ENCODE results near the gene AATK.
A peak's percentile ranks its signal among the peaks of the same experiment; 100 is the strongest.

The AATK gene

DNA sequence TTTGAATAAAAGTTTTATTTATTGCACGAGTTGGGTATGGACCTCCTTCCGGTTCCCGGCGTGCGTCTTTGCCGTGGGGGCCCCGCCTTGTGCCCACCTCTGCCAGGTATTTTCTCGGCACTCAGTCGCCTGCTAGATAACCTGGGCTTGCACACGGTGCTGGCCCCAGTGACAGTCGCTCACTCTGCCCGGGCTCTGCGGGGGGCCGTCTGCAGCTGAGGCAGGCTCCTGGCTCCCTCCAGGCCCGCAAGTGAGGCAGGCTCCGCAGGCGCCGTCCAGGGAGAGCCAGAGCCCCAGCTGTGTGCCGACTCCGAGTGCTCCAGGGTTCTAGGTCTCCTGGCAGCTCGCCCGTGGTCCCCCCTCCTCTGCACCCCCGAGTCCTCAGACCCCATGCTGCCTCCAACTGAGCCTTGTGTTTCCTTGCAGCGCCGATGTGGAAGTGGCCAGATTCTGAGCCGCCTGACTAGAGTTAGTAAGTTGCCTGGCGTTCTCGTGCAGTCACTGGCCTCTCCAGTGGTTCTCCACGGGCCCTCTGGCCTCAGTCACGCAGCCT lies 55.5 kb downstream of the AATK start:
- no peak overlapping the region for H3K4me3 ChIP-seq (ENCODE audit: low read depth, low read length)
- peaks cover 6% of the 10 kb centered on the region for H3K36me3 ChIP-seq (ENCODE audit: control insufficient read depth, insufficient read depth, low read length)
- no peaks in the 10 kb centered on the region for H3K27me3 ChIP-seq (ENCODE audit: control insufficient read depth, insufficient read depth, low read length)
- H3K9me3 ChIP-seq (ENCODE audit: control insufficient read depth, insufficient read depth, low read length), result no peaks in the 10 kb centered on the region
- no peak overlapping the region for H3K9ac ChIP-seq (ENCODE audit: low read depth, low read length)
- no peaks in the 10 kb centered on the region for H3K4me1 ChIP-seq (ENCODE audit: control insufficient read depth, insufficient read depth, low read length)

DNA sequence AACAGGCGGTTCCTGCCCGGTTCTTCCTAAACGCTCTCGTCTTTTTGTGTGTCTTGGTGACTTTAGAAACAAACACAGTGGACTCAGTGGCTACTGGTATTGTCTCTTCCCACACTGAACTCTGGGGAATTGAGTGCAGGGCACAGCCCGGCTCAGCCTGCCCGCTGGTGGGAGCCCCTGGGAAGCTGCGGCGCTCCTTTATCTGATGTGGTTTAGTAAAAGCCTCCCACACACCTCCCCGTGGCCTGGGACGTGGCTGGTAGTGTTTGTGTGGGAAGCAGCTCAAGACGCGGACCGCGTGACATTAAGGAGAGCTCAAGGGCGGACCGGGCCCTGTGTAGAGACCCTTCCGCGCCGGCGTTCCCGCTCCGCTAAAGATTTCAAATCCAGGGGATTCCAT lies 56.1 kb downstream of the AATK start:
- H3K4me1 ChIP-seq (ENCODE audit: control insufficient read depth, insufficient read depth, low read length), result no peaks in the 10 kb centered on the region
- H3K27me3 ChIP-seq (ENCODE audit: control insufficient read depth, insufficient read depth, low read length), result no peaks in the 10 kb centered on the region
- H3K4me3 ChIP-seq (ENCODE audit: low read depth, low read length), result no peak overlapping the region
- peaks cover 8% of the 10 kb centered on the region for H3K36me3 ChIP-seq (ENCODE audit: control insufficient read depth, insufficient read depth, low read length)
- no peaks in the 10 kb centered on the region for H3K9me3 ChIP-seq (ENCODE audit: control insufficient read depth, insufficient read depth, low read length)
- H3K9ac ChIP-seq (ENCODE audit: low read depth, low read length), result no peak overlapping the region

DNA sequence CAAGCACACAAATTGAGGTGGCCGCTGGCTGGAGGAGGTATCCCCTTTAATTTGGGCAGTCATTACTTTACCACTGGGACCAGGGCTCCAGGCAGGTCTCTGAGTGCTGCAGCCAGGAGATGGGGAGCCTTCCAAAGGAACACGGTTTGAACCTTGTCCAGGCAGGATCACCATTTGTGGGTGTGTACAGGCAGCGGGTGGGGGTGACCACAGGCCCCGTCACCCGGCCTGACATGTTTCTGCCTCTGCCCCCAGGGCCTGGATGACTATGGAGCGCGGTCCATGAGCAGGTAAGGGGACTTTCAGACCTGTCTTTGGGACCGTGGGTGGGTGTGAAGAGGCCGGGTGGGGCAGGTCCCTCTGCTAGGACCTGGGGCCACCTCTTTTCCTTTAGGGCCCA lies 57.8 kb downstream of the AATK start:
- Histone ChIP-seq H3K9me3 (ENCODE audit: control insufficient read depth, insufficient read depth, low read length) (no peaks in the 10 kb centered on the region), H3K27me3 (ENCODE audit: control insufficient read depth, insufficient read depth, low read length) (no peaks in the 10 kb centered on the region), H3K9ac (ENCODE audit: low read depth, low read length) (no peak overlapping the region), H3K4me3 (ENCODE audit: low read depth, low read length) (no peak overlapping the region), H3K36me3 (ENCODE audit: control insufficient read depth, insufficient read depth, low read length) (peaks cover 15% of the 10 kb centered on the region), H3K4me1 (ENCODE audit: control insufficient read depth, insufficient read depth, low read length) (no peaks in the 10 kb centered on the region)

DNA sequence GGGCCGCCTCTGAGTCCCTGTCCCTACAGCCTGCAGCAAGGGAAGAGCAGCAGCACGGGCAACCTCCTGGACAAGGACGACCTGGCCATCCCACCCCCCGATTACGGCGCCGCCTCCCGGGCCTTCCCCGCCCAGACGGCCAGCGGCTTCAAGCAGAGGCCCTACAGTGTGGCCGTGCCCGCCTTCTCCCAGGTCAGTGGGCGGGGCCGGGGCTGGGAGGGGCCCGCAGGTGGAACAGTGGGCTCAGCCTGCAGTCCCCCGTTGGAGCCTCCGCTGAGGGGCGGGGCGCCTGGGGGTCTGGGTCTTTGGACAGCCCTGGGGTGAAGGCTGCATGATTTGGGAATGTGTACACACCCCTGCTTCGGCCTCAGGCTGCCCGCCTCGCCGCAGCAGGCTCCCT lies 59.3 kb downstream of the AATK start:
- Histone ChIP-seq H3K4me3 (ENCODE audit: low read depth, low read length) (no peak overlapping the region), H3K4me1 (ENCODE audit: control insufficient read depth, insufficient read depth, low read length) (no peaks in the 10 kb centered on the region), H3K9me3 (ENCODE audit: control insufficient read depth, insufficient read depth, low read length) (no peaks in the 10 kb centered on the region), H3K27me3 (ENCODE audit: control insufficient read depth, insufficient read depth, low read length) (no peaks in the 10 kb centered on the region), H3K36me3 (ENCODE audit: control insufficient read depth, insufficient read depth, low read length) (peaks cover 15% of the 10 kb centered on the region), H3K9ac (ENCODE audit: low read depth, low read length) (no peak overlapping the region)

DNA sequence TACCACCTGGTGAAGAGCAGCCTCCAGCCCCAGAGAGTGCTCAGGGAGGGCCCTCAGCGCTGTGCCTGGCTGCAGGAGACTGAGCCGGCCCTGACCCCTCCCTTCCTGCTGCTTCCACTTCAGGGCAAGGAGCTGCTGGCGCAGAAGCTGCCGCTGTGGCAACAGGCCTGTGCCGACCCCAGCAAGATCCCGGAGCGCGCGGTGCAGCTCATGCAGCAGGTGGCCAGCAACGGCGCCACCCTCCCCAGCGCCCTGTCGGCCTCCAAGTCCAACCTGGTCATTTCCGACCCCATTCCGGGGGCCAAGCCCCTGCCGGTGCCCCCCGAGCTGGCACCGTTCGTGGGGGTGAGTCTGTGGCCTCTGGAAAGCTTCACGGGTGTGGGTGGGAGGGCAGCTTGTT lies 62.6 kb downstream of the AATK start:
- H3K9me3 ChIP-seq (ENCODE audit: control insufficient read depth, insufficient read depth, low read length), result no peaks in the 10 kb centered on the region
- no peaks in the 10 kb centered on the region for H3K4me1 ChIP-seq (ENCODE audit: control insufficient read depth, insufficient read depth, low read length)
- no peak overlapping the region for H3K4me3 ChIP-seq (ENCODE audit: low read depth, low read length)
- H3K9ac ChIP-seq (ENCODE audit: low read depth, low read length), result no peak overlapping the region
- H3K27me3 ChIP-seq (ENCODE audit: control insufficient read depth, insufficient read depth, low read length), result no peaks in the 10 kb centered on the region
- peaks cover 17% of the 10 kb centered on the region for H3K36me3 ChIP-seq (ENCODE audit: control insufficient read depth, insufficient read depth, low read length)

DNA sequence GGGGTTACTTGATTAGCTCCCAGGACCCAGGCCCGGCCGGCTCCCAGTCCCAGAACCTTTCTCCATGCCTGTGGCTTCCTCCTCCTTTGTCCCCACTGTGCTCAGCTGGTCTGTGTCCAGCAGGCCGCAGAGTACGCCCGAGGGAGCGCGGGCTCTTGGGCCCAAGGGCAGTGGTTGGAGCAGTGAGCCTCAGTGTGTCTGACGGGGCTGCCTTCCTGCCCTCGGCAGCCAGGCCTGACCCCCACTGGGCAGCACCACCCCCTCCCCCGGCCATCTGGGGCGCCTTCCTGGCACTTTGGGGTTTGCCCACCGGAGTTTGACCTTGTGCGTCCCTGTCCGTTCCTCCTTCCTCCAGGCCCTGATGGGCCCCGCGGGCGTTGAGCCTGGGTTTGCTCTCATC lies 63.2 kb downstream of the AATK start:
- no peak overlapping the region for H3K4me3 ChIP-seq (ENCODE audit: low read depth, low read length)
- peaks cover 16% of the 10 kb centered on the region for H3K36me3 ChIP-seq (ENCODE audit: control insufficient read depth, insufficient read depth, low read length)
- no peaks in the 10 kb centered on the region for H3K27me3 ChIP-seq (ENCODE audit: control insufficient read depth, insufficient read depth, low read length)
- H3K4me1 ChIP-seq (ENCODE audit: control insufficient read depth, insufficient read depth, low read length), result no peaks in the 10 kb centered on the region
- no peak overlapping the region for H3K9ac ChIP-seq (ENCODE audit: low read depth, low read length)
- H3K9me3 ChIP-seq (ENCODE audit: control insufficient read depth, insufficient read depth, low read length), result no peaks in the 10 kb centered on the region

DNA sequence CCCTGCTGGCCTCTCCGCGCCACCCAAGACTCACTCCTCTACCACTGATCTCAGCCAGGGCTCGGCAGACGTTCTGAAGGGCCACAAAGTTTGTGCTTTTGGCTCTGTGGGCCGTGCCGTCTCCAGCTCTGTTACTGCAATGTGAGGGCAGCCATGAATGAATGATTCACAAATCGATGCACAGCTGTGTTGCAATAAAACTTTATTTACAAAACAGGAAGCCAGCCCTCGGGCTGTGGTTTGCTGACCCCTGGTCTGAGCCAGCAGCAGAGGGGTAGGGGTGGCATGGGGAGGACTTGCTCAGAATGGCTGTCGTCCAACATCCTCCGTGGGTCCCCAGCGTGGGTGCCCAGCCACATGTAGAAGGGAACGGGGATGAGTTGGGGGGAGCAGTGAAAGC lies 63.7 kb downstream of the AATK start:
- no peaks in the 10 kb centered on the region for H3K9me3 ChIP-seq (ENCODE audit: control insufficient read depth, insufficient read depth, low read length)
- no peaks in the 10 kb centered on the region for H3K4me1 ChIP-seq (ENCODE audit: control insufficient read depth, insufficient read depth, low read length)
- H3K36me3 ChIP-seq (ENCODE audit: control insufficient read depth, insufficient read depth, low read length), result peaks cover 13% of the 10 kb centered on the region
- no peak overlapping the region for H3K9ac ChIP-seq (ENCODE audit: low read depth, low read length)
- H3K4me3 ChIP-seq (ENCODE audit: low read depth, low read length), result no peak overlapping the region
- H3K27me3 ChIP-seq (ENCODE audit: control insufficient read depth, insufficient read depth, low read length), result no peaks in the 10 kb centered on the region

DNA sequence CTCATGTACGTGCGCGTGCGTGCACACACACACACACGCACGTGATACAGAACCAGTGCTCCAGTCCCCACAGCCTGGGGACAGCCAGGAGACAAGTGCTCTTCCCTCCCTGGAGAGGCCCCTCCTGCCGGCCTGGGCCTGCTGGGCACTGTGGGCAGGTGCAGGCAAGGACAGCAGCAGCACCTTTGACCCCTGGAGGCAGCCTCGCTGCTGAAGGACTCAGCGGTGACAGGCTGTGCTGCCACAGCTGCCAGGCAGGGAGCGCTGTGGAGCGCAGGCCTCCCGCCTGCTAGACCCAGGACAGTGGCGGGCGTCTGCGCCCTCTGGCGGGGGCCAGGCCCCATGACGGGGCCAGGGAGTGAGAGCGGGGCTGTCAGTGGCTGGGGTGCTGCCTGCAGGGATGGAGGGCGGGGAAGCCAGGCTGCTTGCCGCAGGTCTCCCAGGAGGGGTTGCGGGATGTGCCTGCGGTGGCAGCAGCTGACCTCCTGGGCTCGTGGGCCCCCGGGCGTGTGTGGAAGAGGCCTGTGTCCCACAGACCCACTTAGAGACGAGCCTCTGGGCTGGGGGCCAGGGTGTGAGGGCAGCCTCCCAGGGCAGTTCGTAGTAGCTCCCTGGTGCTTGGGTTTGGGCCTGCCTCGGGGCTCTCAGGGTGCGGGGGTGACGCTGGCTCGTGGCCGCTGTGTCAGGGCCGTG lies 64.3 kb downstream of the AATK start:
- Histone ChIP-seq H3K9ac (ENCODE audit: low read depth, low read length) (no peak overlapping the region), H3K36me3 (ENCODE audit: control insufficient read depth, insufficient read depth, low read length) (peaks cover 13% of the 10 kb centered on the region)

DNA sequence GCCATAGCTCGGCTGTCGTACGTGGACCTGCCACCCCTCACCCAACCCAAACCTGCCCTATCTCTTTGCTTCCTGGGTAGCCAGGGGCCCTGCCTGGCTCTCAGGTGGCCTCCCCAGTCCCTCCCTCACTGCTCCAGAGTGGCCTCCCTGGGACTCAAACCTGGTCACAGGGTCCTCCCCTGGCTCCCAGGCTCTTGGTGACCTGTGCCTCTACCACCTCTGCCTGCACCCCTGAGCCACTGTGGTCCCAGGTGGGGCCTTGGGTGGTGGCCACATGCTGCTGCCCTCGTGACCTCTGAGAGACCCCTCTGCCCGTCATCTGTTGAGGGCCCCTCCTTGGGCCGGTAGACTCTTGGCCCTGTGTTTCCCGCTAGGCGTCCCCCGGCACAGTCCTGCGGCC lies 65.4 kb downstream of the AATK start:
- Histone ChIP-seq H3K9ac (ENCODE audit: low read depth, low read length) (no peak overlapping the region), H3K27me3 (ENCODE audit: control insufficient read depth, insufficient read depth, low read length) (no peaks in the 10 kb centered on the region), H3K9me3 (ENCODE audit: control insufficient read depth, insufficient read depth, low read length) (no peaks in the 10 kb centered on the region), H3K4me1 (ENCODE audit: control insufficient read depth, insufficient read depth, low read length) (no peaks in the 10 kb centered on the region), H3K4me3 (ENCODE audit: low read depth, low read length) (no peak overlapping the region), H3K36me3 (ENCODE audit: control insufficient read depth, insufficient read depth, low read length) (peaks cover 10% of the 10 kb centered on the region)

More for the DNA sequence above, 64.3 kb downstream of the AATK start:
- H3K4me3 ChIP-seq (ENCODE audit: low read depth, low read length), result no peak overlapping the region
- no peaks in the 10 kb centered on the region for H3K9me3 ChIP-seq (ENCODE audit: control insufficient read depth, insufficient read depth, low read length)
- H3K4me1 ChIP-seq (ENCODE audit: control insufficient read depth, insufficient read depth, low read length), result no peaks in the 10 kb centered on the region
- H3K27me3 ChIP-seq (ENCODE audit: control insufficient read depth, insufficient read depth, low read length), result no peaks in the 10 kb centered on the region

DNA sequence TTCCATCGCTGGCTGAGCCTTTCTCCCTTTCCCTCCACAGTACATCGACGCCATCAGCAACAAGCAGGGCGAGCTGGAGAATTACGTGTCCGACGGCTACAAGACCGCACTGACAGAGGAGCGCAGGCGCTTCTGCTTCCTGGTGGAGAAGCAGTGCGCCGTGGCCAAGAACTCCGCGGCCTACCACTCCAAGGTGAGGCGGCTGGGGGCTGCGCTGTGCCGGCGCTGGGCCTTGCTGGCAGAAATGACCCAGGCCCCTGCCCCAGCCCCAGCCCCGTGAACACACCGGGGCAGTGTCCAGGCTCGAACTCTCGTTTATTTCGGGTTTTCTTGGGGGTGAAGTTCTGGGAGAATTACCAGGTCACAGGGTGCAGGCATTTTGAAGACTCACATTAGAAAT lies 66.1 kb downstream of the AATK start:
- Histone ChIP-seq H3K36me3 (ENCODE audit: control insufficient read depth, insufficient read depth, low read length) (peaks cover 8% of the 10 kb centered on the region), H3K9me3 (ENCODE audit: control insufficient read depth, insufficient read depth, low read length) (no peaks in the 10 kb centered on the region)

DNA sequence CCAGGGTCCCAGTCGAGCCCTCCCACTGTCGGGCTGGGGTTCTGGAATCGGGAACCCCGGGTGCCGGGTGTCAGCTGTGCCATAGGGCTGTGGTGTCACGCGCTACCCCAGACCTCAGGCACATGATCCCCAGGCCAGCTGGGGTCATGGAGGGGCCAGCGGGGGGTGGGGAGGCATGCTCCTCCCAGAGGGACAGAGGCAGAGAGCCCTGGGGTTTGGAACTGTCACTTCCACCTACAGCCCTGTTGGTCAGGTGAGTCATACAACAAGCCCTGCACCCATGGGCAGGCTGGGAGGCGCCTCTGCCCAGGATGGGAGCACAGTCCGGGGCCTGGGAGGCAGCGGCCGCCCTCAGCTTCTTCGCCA lies 68.1 kb downstream of the AATK start:
- Histone ChIP-seq H3K27me3 (ENCODE audit: control insufficient read depth, insufficient read depth, low read length) (no peaks in the 10 kb centered on the region), H3K9me3 (ENCODE audit: control insufficient read depth, insufficient read depth, low read length) (no peaks in the 10 kb centered on the region), H3K36me3 (ENCODE audit: control insufficient read depth, insufficient read depth, low read length) (peaks cover 2% of the 10 kb centered on the region), H3K4me1 (ENCODE audit: control insufficient read depth, insufficient read depth, low read length) (peaks cover 8% of the 10 kb centered on the region), H3K9ac (ENCODE audit: low read depth, low read length) (no peak overlapping the region), H3K4me3 (ENCODE audit: low read depth, low read length) (no peak overlapping the region)

More for the DNA sequence above, 66.1 kb downstream of the AATK start:
- Histone ChIP-seq H3K27me3 (ENCODE audit: control insufficient read depth, insufficient read depth, low read length) (no peaks in the 10 kb centered on the region), H3K4me3 (ENCODE audit: low read depth, low read length) (no peak overlapping the region), H3K9ac (ENCODE audit: low read depth, low read length) (no peak overlapping the region), H3K4me1 (ENCODE audit: control insufficient read depth, insufficient read depth, low read length) (no peaks in the 10 kb centered on the region)

DNA sequence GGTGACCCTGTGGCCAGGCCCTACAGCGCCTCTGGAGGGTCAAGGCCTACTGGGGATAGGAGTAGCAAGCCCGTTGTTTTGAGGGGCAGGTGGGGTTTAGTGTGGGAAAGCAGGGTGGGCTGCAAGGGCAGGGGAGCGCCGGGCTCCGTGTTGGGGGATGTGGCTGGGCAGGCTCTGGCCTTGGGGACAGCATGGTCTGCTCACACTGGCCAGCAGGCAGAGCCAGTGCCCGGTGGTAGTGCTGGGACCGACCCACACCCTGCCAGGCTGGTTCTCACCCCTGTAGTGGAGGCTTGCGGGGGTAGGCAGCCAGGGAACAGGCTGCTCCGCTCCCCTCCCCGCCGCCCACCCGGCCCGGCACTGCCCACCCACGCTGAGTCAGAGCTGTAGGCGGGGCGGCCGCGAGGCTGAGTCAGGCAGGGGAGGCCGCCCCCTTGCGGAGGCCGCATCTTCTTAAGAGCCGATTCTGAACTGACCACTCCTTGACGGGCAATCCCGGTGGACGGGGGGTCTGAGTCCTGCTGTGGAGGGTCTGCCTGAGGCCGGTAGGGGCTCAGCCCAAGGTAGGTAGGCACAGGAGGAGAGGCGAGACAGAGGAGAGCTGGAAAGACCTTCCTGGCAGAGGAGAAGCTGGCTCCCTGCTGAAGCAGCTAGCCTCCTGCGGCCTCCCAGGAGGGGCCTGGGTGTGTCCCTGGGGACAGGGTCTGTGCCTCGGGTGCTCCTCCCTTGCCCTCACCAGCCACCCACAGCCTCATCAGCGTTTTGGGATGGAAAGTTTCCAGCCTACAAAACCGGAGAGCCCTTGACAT lies 68.7 kb downstream of the AATK start:
- H3K4me1 ChIP-seq (ENCODE audit: control insufficient read depth, insufficient read depth, low read length), result peaks cover 8% of the 10 kb centered on the region

More for the DNA sequence above, 68.7 kb downstream of the AATK start:
- no peaks in the 10 kb centered on the region for H3K9me3 ChIP-seq (ENCODE audit: control insufficient read depth, insufficient read depth, low read length)
- H3K9ac ChIP-seq (ENCODE audit: low read depth, low read length), result peak overlapping the region; percentile 47
- H3K4me3 ChIP-seq (ENCODE audit: low read depth, low read length), result no peak overlapping the region
- peaks cover 2% of the 10 kb centered on the region for H3K36me3 ChIP-seq (ENCODE audit: control insufficient read depth, insufficient read depth, low read length)
- no peaks in the 10 kb centered on the region for H3K27me3 ChIP-seq (ENCODE audit: control insufficient read depth, insufficient read depth, low read length)

Data from iPS-15b (cell line).